GM18907 (cell line): ENCODE results near the gene IL17REL.

Source experiments
- ATAC-seq: cut with Tn5 transposase; IDR thresholded peaks from one replicate; pipeline ENCODE4 v1.9.1; 2021; ENCODE audit warnings: mild to moderate bottlenecking, moderate library complexity; ENCODE audit not compliant: unreplicated experiment

IL17REL gene

GRCh38 chr22:49960159-49961004 lies 52.2 kb downstream of the IL17REL start, which contains the start of gene PIM3:
TSS of gene PIM3 (plus strand) at chr22:49960772. CDS start at chr22:49960948, 176 bp downstream.
- peak; percentile 63 for ATAC-seq

- peak; percentile 9 for ATAC-seq
These were observed 52.8 kb downstream of the IL17REL start for GRCh38 chr22:49959782-49960158.

- ATAC-seq = no peak
These were observed 53.4 kb downstream of the IL17REL start for GRCh38 chr22:49958931-49959781.

- ATAC-seq = no peak
These were observed 54.1 kb downstream of the IL17REL start for GRCh38 chr22:49958366-49958921.

GRCh38 chr22:49957826-49958365 lies 54.7 kb downstream of the IL17REL start:
- ATAC-seq = no peak

GRCh38 chr22:49956914-49957825 lies 55.4 kb downstream of the IL17REL start:
- no peak for ATAC-seq

GRCh38 chr22:49956418-49956770 lies 56.2 kb downstream of the IL17REL start:
- no peak for ATAC-seq

GRCh38 chr22:49955581-49956417 lies 56.8 kb downstream of the IL17REL start:
- no peak for ATAC-seq

- no peak for ATAC-seq
These were observed 57.5 kb downstream of the IL17REL start for GRCh38 chr22:49954991-49955580.

- ATAC-seq = no peak
These were observed 58.2 kb downstream of the IL17REL start for GRCh38 chr22:49954354-49954753.

- ATAC-seq = no peak
These were observed 58.8 kb downstream of the IL17REL start for GRCh38 chr22:49953680-49954344.

GRCh38 chr22:49953027-49953679 lies 59.4 kb downstream of the IL17REL start:
- no peak for ATAC-seq

- no peak for ATAC-seq
These were observed 60.3 kb downstream of the IL17REL start for GRCh38 chr22:49951986-49952896.

- no peak for ATAC-seq
These were observed 60.9 kb downstream of the IL17REL start for GRCh38 chr22:49951678-49951985.

GRCh38 chr22:49951000-49951677 lies 61.4 kb downstream of the IL17REL start:
- ATAC-seq = no peak

GRCh38 chr22:49950396-49950994 lies 62.1 kb downstream of the IL17REL start:
- no peak for ATAC-seq
